Measurements from ENCODE around the gene HHIPL1.

The HHIPL1 gene

DNA sequence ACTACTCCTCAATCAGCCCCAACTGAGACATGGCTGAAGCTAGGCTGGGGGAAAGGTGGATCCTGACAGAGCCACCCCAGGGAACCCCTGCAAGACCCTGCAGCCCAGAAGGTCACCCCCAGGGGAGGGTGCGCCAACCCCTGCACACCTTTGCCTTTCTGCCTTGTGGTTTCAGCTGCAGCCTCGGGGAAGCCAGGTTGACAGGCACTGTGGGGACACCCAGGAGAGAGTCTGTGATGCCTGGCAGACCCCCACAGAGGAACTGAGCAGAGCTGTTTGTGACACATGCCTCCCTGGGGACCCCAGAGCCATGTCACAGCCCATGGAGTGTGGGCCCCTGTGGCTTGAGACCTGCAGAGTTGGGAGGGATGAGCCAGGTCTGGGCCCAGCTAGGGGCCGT lies 11.8 kb upstream of the HHIPL1 start:
- peaks cover 7% of the 10 kb centered on the region for H4K20me1 ChIP-seq (ENCODE audit: insufficient read depth, low read length)
- no peak overlapping the region for H3K27ac ChIP-seq (ENCODE audit: low read length)
- H3K4me3 ChIP-seq (ENCODE audit: low read depth in 1 of 2, low read length in 2 of 2): no peak overlapping the region
- TF ChIP-seq, protein P1, sequence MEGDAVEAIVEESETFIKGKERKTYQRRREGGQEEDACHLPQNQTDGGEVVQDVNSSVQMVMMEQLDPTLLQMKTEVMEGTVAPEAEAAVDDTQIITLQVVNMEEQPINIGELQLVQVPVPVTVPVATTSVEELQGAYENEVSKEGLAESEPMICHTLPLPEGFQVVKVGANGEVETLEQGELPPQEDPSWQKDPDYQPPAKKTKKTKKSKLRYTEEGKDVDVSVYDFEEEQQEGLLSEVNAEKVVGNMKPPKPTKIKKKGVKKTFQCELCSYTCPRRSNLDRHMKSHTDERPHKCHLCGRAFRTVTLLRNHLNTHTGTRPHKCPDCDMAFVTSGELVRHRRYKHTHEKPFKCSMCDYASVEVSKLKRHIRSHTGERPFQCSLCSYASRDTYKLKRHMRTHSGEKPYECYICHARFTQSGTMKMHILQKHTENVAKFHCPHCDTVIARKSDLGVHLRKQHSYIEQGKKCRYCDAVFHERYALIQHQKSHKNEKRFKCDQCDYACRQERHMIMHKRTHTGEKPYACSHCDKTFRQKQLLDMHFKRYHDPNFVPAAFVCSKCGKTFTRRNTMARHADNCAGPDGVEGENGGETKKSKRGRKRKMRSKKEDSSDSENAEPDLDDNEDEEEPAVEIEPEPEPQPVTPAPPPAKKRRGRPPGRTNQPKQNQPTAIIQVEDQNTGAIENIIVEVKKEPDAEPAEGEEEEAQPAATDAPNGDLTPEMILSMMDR (IDR thresholded peaks at IDR 0.05; ENCODE audit: borderline replicate concordance, extremely low read depth, low read length, poor library complexity, severe bottlenecking): no peak
- TF ChIP-seq EZH2 (IDR thresholded peaks at IDR 0.05; ENCODE audit: borderline replicate concordance, low read depth, low read length, severe bottlenecking): no peak
- peaks cover 6% of the 10 kb centered on the region for H3K4me1 ChIP-seq (ENCODE audit: insufficient read depth, low read length)
- DNase-seq: no peak
- H3K4me2 ChIP-seq (ENCODE audit: insufficient read depth, low read length): no peak overlapping the region
- no peaks in the 10 kb centered on the region for H3K36me3 ChIP-seq (ENCODE audit: insufficient read depth, low read length)
- H2AFZ ChIP-seq (ENCODE audit: low read depth, low read length): no peak overlapping the region
- ATAC-seq (ENCODE audit: insufficient read depth, low read depth): no peak
- no peak overlapping the region for H3K9ac ChIP-seq (ENCODE audit: low read depth, low read length)
- no peaks in the 10 kb centered on the region for H3K27me3 ChIP-seq (ENCODE audit: insufficient read depth, low read length, poor library complexity)
- H3K79me2 ChIP-seq (ENCODE audit: insufficient read depth, low read length): no peaks in the 10 kb centered on the region
- no peaks in the 10 kb centered on the region for H3K9me3 ChIP-seq (ENCODE audit: insufficient read depth, low read length, severe bottlenecking)

DNA sequence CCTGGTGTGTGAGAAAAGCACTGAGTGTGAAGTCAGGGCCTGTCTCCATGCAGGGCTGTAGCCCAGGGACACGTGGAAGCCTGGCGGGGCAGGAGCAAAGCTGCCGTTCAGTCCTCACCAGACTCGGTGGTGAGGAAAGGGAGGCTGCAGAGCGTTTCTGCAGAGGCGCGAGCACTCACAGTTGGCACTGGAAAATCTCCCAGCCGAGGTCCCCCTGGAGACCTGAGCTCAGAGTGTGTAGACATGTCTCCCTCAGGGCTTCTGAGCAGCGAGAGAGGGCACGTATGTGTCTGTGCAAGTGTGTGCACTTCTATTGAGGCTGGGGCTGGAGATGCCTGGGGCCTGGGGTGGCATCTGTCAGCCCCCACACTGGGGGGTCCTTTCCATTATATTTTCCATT lies 11.0 kb upstream of the HHIPL1 start:
- Histone ChIP-seq H3K4me1 (ENCODE audit: insufficient read depth, low read length) (peaks cover 2% of the 10 kb centered on the region; the same call in 1 of the 2 replicates), H3K27ac (ENCODE audit: low read length) (no peak overlapping the region), H3K36me3 (ENCODE audit: insufficient read depth, low read length) (no peaks in the 10 kb centered on the region), H3K79me2 (ENCODE audit: insufficient read depth, low read length) (no peaks in the 10 kb centered on the region), H3K4me2 (ENCODE audit: insufficient read depth, low read length) (no peak overlapping the region), H3K4me3 (ENCODE audit: low read depth in 1 of 2, low read length in 2 of 2) (no peak overlapping the region), H4K20me1 (ENCODE audit: insufficient read depth, low read length) (peaks cover 7% of the 10 kb centered on the region), H2AFZ (ENCODE audit: low read depth, low read length) (no peak overlapping the region), H3K9ac (ENCODE audit: low read depth, low read length) (no peak overlapping the region), H3K9me3 (ENCODE audit: insufficient read depth, low read length, severe bottlenecking) (no peaks in the 10 kb centered on the region), H3K27me3 (ENCODE audit: insufficient read depth, low read length, poor library complexity) (no peaks in the 10 kb centered on the region)
- TF ChIP-seq, protein P1 (IDR thresholded peaks at IDR 0.05; ENCODE audit: borderline replicate concordance, extremely low read depth, low read length, poor library complexity, severe bottlenecking): no peak
- no peak for TF ChIP-seq EZH2 (IDR thresholded peaks at IDR 0.05; ENCODE audit: borderline replicate concordance, low read depth, low read length, severe bottlenecking)
- no peak for DNase-seq
- no peak for ATAC-seq (ENCODE audit: insufficient read depth, low read depth)

DNA sequence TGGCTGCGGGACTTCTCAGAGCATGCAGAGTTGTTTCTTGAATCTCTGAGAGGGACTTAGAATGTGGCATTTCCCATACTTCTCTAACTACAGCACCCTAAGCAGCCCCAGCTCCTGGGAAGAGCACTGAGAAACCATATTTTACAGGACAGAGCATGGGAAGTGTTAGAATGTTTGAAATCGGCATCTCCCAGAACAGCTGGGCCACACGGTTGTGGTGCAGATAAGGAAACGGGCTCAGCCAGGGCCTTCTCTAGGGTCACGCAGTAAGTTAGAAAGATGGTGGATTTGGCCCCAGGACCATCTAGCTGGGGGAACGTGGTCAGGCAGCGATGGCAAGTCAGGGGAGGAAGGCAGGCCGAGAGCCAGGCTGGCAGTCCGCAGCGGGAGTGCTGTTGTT lies 10.5 kb upstream of the HHIPL1 start:
- no peaks in the 10 kb centered on the region for H3K36me3 ChIP-seq (ENCODE audit: insufficient read depth, low read length)
- no peaks in the 10 kb centered on the region for H3K4me1 ChIP-seq (ENCODE audit: insufficient read depth, low read length)
- H3K9ac ChIP-seq (ENCODE audit: low read depth, low read length): no peak overlapping the region
- no peaks in the 10 kb centered on the region for H3K79me2 ChIP-seq (ENCODE audit: insufficient read depth, low read length)
- no peaks in the 10 kb centered on the region for H3K27me3 ChIP-seq (ENCODE audit: insufficient read depth, low read length, poor library complexity)
- ATAC-seq (ENCODE audit: insufficient read depth, low read depth) (no peak), DNase-seq (no peak)
- no peak overlapping the region for H3K4me3 ChIP-seq (ENCODE audit: low read depth in 1 of 2, low read length in 2 of 2)
- H4K20me1 ChIP-seq (ENCODE audit: insufficient read depth, low read length): peaks cover 7% of the 10 kb centered on the region
- no peak for TF ChIP-seq EZH2 (IDR thresholded peaks at IDR 0.05; ENCODE audit: borderline replicate concordance, low read depth, low read length, severe bottlenecking)
- TF ChIP-seq, protein P1 (IDR thresholded peaks at IDR 0.05; ENCODE audit: borderline replicate concordance, extremely low read depth, low read length, poor library complexity, severe bottlenecking): no peak
- no peaks in the 10 kb centered on the region for H3K9me3 ChIP-seq (ENCODE audit: insufficient read depth, low read length, severe bottlenecking)
- no peak overlapping the region for H3K27ac ChIP-seq (ENCODE audit: low read length)
- no peak overlapping the region for H2AFZ ChIP-seq (ENCODE audit: low read depth, low read length)
- H3K4me2 ChIP-seq (ENCODE audit: insufficient read depth, low read length): no peak overlapping the region

DNA sequence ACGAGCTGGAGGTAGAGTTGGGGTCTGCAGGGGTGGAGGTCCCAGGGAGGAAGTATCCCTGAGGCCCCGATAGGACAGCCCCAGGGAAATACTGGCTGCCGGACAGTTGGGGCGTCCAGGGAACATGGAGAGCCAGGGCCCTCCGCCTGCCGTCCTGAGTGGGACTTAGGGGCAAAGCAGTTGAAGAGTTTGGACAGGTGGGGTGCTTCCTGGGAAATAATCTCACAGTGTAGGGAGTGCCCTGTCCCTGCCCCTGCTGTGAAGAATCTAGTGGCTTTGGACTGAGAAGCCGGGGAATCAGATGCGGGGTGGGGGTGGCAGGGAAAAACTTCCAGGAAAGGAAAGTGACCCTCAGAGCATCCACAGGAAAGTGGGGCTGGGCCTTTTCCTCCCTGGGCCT lies 9.8 kb upstream of the HHIPL1 start:
- no peaks in the 10 kb centered on the region for H3K36me3 ChIP-seq (ENCODE audit: insufficient read depth, low read length)
- TF ChIP-seq, protein P1 (IDR thresholded peaks at IDR 0.05; ENCODE audit: borderline replicate concordance, extremely low read depth, low read length, poor library complexity, severe bottlenecking): no peak
- TF ChIP-seq EZH2 (IDR thresholded peaks at IDR 0.05; ENCODE audit: borderline replicate concordance, low read depth, low read length, severe bottlenecking): no peak
- H2AFZ ChIP-seq (ENCODE audit: low read depth, low read length): no peak overlapping the region
- no peaks in the 10 kb centered on the region for H3K4me1 ChIP-seq (ENCODE audit: insufficient read depth, low read length)
- no peaks in the 10 kb centered on the region for H3K79me2 ChIP-seq (ENCODE audit: insufficient read depth, low read length)
- H3K4me2 ChIP-seq (ENCODE audit: insufficient read depth, low read length): no peak overlapping the region
- H3K27me3 ChIP-seq (ENCODE audit: insufficient read depth, low read length, poor library complexity): no peaks in the 10 kb centered on the region
- no peak for DNase-seq
- no peak for ATAC-seq (ENCODE audit: insufficient read depth, low read depth)
- H3K27ac ChIP-seq (ENCODE audit: low read length): no peak overlapping the region
- H3K4me3 ChIP-seq (ENCODE audit: low read depth in 1 of 2, low read length in 2 of 2): no peak overlapping the region
- H3K9ac ChIP-seq (ENCODE audit: low read depth, low read length): no peak overlapping the region
- no peaks in the 10 kb centered on the region for H3K9me3 ChIP-seq (ENCODE audit: insufficient read depth, low read length, severe bottlenecking)
- H4K20me1 ChIP-seq (ENCODE audit: insufficient read depth, low read length): peaks cover 7% of the 10 kb centered on the region
